Measurements from ENCODE around the gene NPAS2. TPM values are rescaled to one million over a fixed set of nuclear protein-coding genes. Genes with fewer than 3 reads are reported as not detected.

NPAS2 gene, protein sequence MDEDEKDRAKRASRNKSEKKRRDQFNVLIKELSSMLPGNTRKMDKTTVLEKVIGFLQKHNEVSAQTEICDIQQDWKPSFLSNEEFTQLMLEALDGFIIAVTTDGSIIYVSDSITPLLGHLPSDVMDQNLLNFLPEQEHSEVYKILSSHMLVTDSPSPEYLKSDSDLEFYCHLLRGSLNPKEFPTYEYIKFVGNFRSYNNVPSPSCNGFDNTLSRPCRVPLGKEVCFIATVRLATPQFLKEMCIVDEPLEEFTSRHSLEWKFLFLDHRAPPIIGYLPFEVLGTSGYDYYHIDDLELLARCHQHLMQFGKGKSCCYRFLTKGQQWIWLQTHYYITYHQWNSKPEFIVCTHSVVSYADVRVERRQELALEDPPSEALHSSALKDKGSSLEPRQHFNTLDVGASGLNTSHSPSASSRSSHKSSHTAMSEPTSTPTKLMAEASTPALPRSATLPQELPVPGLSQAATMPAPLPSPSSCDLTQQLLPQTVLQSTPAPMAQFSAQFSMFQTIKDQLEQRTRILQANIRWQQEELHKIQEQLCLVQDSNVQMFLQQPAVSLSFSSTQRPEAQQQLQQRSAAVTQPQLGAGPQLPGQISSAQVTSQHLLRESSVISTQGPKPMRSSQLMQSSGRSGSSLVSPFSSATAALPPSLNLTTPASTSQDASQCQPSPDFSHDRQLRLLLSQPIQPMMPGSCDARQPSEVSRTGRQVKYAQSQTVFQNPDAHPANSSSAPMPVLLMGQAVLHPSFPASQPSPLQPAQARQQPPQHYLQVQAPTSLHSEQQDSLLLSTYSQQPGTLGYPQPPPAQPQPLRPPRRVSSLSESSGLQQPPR
- 1 to 10 TPM; 4.2 to 4.9 TPM for total RNA-seq

DNA sequence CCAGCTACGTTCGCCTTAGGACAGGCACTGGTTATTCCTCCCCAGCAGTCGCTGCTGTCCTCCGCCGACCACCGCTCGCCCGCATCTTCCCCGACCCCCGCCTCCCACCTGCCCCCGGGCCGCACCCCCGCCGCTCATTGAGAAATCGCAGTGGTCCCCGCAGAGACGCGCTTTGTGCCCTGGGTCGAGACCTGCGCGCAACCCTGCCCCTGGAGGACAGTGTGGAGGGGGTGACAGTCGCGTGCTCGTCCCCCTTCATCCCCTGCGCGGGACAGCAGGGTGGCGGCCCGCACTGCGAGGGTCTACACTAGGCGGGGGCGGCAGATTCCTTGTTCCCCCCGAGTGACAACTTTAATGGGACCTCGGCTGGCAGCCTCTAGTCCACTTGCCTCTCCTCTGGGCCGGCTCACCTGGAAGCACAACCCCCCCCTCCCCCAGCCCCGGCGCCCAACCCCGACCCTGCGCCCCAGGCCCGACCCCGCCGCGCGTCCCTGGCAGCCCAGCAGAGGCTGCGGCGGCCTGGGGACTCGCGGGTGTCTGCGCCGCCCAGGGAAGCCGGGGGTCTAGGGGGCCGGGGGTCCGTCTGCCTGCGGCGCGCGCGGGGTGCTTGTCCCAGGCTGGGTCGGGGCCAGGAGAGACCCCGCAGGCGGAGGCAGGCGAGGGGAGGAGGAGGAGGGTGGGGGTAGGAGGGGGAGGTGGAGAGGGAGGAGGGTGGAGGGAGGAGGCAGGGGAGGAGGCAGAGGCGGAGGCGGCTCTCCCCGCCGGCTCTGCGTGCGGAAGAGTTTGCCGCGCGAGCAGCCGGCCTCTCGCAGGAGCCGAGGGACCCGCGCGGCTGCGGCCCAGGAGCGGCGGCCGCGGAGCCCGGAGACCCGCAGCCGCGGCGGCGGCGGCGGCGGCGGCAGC is at the start of gene NPAS2:
NPAS2 (plus strand) TSS at position 770 of the 903 bp plus-strand sequence. CDS start 84,616 bp downstream, outside the sequence.
- peak; percentile 56 for DNase-seq
- Mint-ChIP-seq H3K4me3 (peak within 1 kb of the TSS; percentile 76), H3K4me1 (peaks cover 9% of the 10 kb centered on the region), H3K36me3 (no peaks in the 10 kb centered on the region), H3K9me3 (no peaks in the 10 kb centered on the region), H3K27ac (peak within 1 kb of the TSS; percentile 50), H3K27me3 (peaks cover 46% of the 10 kb centered on the region)
- POLR2A ChIA-PET, result no interaction called here
- peak; percentile 67 for ATAC-seq (ENCODE audit: low read depth)

- ATAC-seq (ENCODE audit: low read depth), result no peak
Observed at GRCh38 chr2:100771125-100771524, 48.8 kb upstream of the NPAS2 start.

GRCh38 chr2:100773538-100773937 is 46.4 kb upstream of the NPAS2 start:
- Mint-ChIP-seq H3K27me3 (no peaks in the 10 kb centered on the region), H3K27ac (no peak overlapping the region), H3K36me3 (no peaks in the 10 kb centered on the region), H3K9me3 (no peaks in the 10 kb centered on the region), H3K4me1 (no peaks in the 10 kb centered on the region), H3K4me3 (no peak overlapping the region)
- POLR2A ChIA-PET, result no interaction called here
- no peak for DNase-seq
- no peak for ATAC-seq (ENCODE audit: low read depth)

More at GRCh38 chr2:100771125-100771524, 48.8 kb upstream of the NPAS2 start:
- no peak overlapping the region for H3K4me3 Mint-ChIP-seq
- no peak for DNase-seq
- POLR2A ChIA-PET, result no interaction called here
- H3K27ac Mint-ChIP-seq, result no peak overlapping the region
- H3K4me1 Mint-ChIP-seq, result no peaks in the 10 kb centered on the region
- no peaks in the 10 kb centered on the region for H3K9me3 Mint-ChIP-seq
- no peaks in the 10 kb centered on the region for H3K36me3 Mint-ChIP-seq
- peaks cover 5% of the 10 kb centered on the region for H3K27me3 Mint-ChIP-seq

- no peak for ATAC-seq (ENCODE audit: low read depth)
- no peaks in the 10 kb centered on the region for H3K27me3 Mint-ChIP-seq
- no peak for DNase-seq
- H3K27ac Mint-ChIP-seq, result no peak overlapping the region
- H3K36me3 Mint-ChIP-seq, result no peaks in the 10 kb centered on the region
- no peaks in the 10 kb centered on the region for H3K9me3 Mint-ChIP-seq
- POLR2A ChIA-PET, result no interaction called here
- H3K4me3 Mint-ChIP-seq, result no peak overlapping the region
- H3K4me1 Mint-ChIP-seq, result no peaks in the 10 kb centered on the region
Observed at GRCh38 chr2:100776445-100776844, 43.5 kb upstream of the NPAS2 start.

DNA sequence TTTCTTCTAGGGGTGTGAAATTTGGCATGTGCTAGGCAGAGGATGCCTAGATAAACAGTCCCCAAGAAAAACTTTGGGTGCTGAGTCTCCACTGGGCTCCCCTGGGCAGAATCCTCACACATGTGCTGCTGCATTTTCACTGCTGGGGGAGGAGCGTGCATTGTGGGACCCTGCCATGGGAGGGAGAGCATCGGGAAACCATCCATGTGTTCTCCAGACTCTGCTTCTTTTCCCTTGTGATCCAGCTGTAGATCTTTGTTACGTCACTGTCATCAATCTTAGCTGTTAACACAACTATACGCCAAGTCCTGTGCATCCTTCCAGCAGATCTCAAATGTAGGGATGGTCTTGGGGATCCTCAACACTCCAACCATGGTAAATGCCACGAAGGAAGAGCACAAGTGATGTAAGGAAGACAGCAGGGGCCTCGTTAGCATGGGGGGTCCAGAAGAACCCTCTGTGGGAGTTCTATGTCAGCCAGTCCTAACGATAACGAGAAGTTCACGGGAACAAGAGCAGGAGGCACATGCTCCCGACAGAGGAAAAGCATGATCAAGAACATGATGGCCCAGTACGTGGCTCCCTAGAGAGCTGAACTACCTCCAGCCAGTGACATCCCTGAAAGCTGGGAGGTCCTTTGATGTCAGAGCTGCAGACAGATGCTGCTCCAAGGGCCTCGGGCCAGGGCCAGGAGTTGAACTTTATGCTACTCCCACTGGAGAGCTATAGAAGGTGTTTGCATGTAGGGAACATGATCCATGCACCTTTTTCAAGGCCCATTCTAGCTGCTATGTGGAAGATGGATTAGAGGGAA is 41.1 kb upstream of the NPAS2 start:
- Mint-ChIP-seq H3K27ac (no peak overlapping the region), H3K4me1 (no peaks in the 10 kb centered on the region), H3K36me3 (no peaks in the 10 kb centered on the region), H3K9me3 (no peaks in the 10 kb centered on the region), H3K27me3 (peaks cover 3% of the 10 kb centered on the region), H3K4me3 (no peak overlapping the region)
- POLR2A ChIA-PET, result no interaction called here
- ATAC-seq (ENCODE audit: low read depth) (no peak), DNase-seq (no peak)

- no peaks in the 10 kb centered on the region for H3K36me3 Mint-ChIP-seq
- H3K4me1 Mint-ChIP-seq, result no peaks in the 10 kb centered on the region
- no peak overlapping the region for H3K27ac Mint-ChIP-seq
- POLR2A ChIA-PET, result no interaction called here
- no peak overlapping the region for H3K4me3 Mint-ChIP-seq
- no peaks in the 10 kb centered on the region for H3K9me3 Mint-ChIP-seq
- DNase-seq (no peak), ATAC-seq (ENCODE audit: low read depth) (no peak)
- H3K27me3 Mint-ChIP-seq, result peaks cover 3% of the 10 kb centered on the region
Observed at GRCh38 chr2:100779908-100780202, 40.1 kb upstream of the NPAS2 start.

DNA sequence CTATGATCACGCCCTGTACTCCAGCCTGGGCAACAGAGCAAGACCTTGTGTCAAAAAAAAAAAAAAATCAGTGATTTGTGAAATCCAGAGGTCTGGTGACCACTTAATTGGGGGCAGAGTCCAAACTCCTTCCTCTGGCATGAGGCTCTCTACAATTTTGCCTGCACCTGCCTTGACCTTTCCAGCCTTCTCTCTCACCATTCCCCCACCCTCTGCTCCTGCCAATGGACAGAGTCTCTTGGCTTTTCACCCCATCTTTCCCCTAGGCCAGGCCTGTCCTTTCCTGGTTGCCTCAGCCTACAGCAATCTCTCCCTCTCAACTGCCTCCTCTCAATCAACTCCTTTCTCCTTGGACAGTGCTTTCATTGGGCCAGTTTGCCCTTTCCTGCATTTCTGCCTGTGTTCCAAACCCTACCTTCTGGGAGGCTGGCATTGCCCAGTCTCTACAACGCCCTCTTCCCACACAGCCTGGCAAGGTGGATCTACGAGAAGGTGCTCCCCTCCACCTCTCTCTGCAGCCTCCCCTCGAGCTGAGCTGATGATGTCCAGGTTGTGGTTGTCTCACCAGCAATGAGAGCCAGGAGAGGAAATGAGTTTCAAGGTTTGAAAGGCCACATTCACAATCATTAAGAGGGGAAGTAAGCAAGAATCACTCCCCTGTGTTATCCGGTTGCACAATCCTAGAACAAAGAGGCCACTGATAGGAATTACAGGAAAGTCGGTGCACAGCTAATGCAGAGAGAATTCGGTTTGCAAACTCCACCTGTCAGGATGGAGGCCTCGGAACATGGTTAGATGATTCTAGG is 39.5 kb upstream of the NPAS2 start:
- peaks cover 3% of the 10 kb centered on the region for H3K27me3 Mint-ChIP-seq
- POLR2A ChIA-PET, result no interaction called here
- H3K36me3 Mint-ChIP-seq, result no peaks in the 10 kb centered on the region
- no peak for ATAC-seq (ENCODE audit: low read depth)
- H3K4me1 Mint-ChIP-seq, result no peaks in the 10 kb centered on the region
- H3K27ac Mint-ChIP-seq, result no peak overlapping the region
- no peak overlapping the region for H3K4me3 Mint-ChIP-seq
- DNase-seq, result no peak
- no peaks in the 10 kb centered on the region for H3K9me3 Mint-ChIP-seq

GRCh38 chr2:100781009-100781325 is 39.0 kb upstream of the NPAS2 start:
- no peaks in the 10 kb centered on the region for H3K9me3 Mint-ChIP-seq
- DNase-seq (no peak), ATAC-seq (ENCODE audit: low read depth) (no peak)
- no peak overlapping the region for H3K27ac Mint-ChIP-seq
- H3K4me1 Mint-ChIP-seq, result no peaks in the 10 kb centered on the region
- no peaks in the 10 kb centered on the region for H3K36me3 Mint-ChIP-seq
- H3K4me3 Mint-ChIP-seq, result no peak overlapping the region
- POLR2A ChIA-PET, result no interaction called here
- H3K27me3 Mint-ChIP-seq, result peaks cover 3% of the 10 kb centered on the region

DNA sequence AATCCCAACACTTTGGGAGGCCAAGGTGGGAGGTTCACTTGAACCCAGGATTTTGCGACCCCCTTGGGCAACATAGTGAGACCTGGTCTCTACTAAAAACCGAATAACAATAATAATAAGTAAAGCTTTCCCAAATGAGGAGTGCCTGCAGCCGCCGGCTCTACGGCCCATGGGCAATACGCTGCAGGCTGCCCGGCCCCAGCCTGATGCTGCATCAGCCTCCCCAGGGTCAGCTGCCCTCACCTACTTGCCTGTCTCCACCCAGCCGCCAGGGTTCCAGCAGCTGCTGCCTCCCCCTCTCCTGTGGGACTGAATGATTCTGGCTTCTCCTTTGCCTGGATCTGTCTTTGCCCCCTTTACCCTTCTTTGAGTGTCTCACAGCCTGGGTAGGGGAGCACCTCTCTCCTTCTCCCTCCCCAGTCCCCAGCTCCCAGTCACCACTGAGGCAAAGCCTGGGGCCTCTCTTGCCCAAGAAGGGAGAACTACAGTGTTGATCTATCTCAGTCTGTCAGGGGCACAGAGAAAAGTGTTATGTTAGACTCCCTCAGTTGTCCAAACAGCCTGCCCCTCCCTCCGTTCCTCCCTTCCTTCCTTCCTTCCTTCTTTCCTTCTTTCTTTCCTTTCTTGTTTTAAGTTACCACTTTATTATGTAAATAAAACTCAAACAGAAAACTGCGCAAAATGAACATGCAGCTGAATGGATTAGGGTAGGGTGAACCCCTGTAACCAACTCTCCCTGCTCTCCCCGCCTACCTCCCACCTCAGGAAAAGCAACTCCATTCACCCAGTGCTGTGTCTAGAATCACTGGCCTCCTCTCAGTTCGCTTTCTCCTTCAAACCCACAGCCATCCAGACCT is 38.2 kb upstream of the NPAS2 start:
- POLR2A ChIA-PET, result no interaction called here
- Mint-ChIP-seq H3K9me3 (no peaks in the 10 kb centered on the region), H3K27ac (no peak overlapping the region), H3K4me3 (no peak overlapping the region), H3K4me1 (no peaks in the 10 kb centered on the region), H3K27me3 (peaks cover 3% of the 10 kb centered on the region), H3K36me3 (no peaks in the 10 kb centered on the region)
- no peak for ATAC-seq (ENCODE audit: low read depth)
- DNase-seq, result no peak

DNA sequence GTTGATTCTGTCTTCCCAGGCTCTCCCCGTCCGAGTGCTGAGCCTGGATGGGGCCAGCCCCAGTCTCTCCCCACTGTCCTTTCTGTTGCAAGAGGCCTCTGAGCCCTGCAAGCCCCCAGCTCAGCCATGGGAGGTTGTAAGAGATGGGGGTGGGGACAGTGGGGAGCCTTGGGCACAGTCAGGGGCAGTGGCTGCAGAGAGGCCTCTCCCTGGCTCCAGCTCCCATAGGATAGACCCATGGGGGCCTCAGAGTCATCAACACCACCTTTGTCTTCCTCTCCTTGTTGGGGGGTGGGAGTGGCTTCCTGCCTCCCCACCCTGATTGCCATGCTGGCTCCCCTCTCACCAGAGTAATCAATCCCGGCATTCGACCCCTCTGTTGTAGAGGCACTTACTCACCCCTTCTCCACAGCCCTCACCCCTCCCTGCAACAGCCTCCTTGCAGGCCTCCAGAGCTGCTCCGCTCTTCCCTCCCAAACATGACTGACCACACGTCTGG is 37.5 kb upstream of the NPAS2 start:
- Mint-ChIP-seq H3K4me3 (no peak overlapping the region), H3K27ac (no peak overlapping the region), H3K9me3 (no peaks in the 10 kb centered on the region), H3K36me3 (no peaks in the 10 kb centered on the region), H3K4me1 (no peaks in the 10 kb centered on the region), H3K27me3 (peaks cover 3% of the 10 kb centered on the region)
- ATAC-seq (ENCODE audit: low read depth) (no peak), DNase-seq (no peak)
- POLR2A ChIA-PET, result no interaction called here

- no peaks in the 10 kb centered on the region for H3K4me1 Mint-ChIP-seq
- ATAC-seq (ENCODE audit: low read depth) (no peak), DNase-seq (no peak)
- no peaks in the 10 kb centered on the region for H3K36me3 Mint-ChIP-seq
- no peak overlapping the region for H3K4me3 Mint-ChIP-seq
- no peaks in the 10 kb centered on the region for H3K9me3 Mint-ChIP-seq
- POLR2A ChIA-PET, result no interaction called here
- H3K27me3 Mint-ChIP-seq, result peaks cover 3% of the 10 kb centered on the region
- H3K27ac Mint-ChIP-seq, result no peak overlapping the region
Observed at GRCh38 chr2:100783987-100784386, 36.0 kb upstream of the NPAS2 start.
